ENCODE results near the gene TMEM234. TPM values are rescaled to one million over a fixed set of nuclear protein-coding genes. Genes with fewer than 3 reads are reported as not detected.

Gene TMEM234
- total and polyA plus RNA-seq, 2 of the 4 experiments (the other 2 are of a cell fraction): 10.8 to 22.7 TPM

GRCh38 chr1:32201011-32201855 lies 20.9 kb downstream of the TMEM234 start:
- Histone ChIP-seq H3K9me3 (ENCODE audit: control insufficient read depth, insufficient read depth, low read length) (no peaks in the 10 kb centered on the region), H3K36me3 (ENCODE audit: control insufficient read depth, insufficient read depth, low read length) (peaks cover 22% of the 10 kb centered on the region), H3K4me2 (ENCODE audit: low read depth, low read length) (peak overlapping the region; percentile 60), H2AK5ac (ENCODE audit: low read depth, low read length) (peak overlapping the region; percentile 74), H2AFZ (replicated peaks; ENCODE audit: low read length, poor library complexity) (peak overlapping the region; percentile 94), H3K4me1 (ENCODE audit: control insufficient read depth, insufficient read depth, low read length) (peaks cover 30% of the 10 kb centered on the region), H2BK15ac (ENCODE audit: low read depth, low read length) (peak overlapping the region; percentile 19; the same call in 1 of the 3 replicates), H3K23ac (ENCODE audit: low read depth, low read length) (peak overlapping the region; percentile 33), H4K20me1 (ENCODE audit: insufficient read depth, low read length) (no peaks in the 10 kb centered on the region), H2BK120ac (ENCODE audit: low read depth, low read length) (peak overlapping the region; percentile 23; the same call in 1 of the 2 replicates), H2BK20ac (ENCODE audit: low read depth, low read length) (no peak overlapping the region), H4K91ac (ENCODE audit: insufficient read depth, low read depth, low read length) (peak overlapping the region; percentile 84), H4K5ac (ENCODE audit: low read depth, low read length) (peak overlapping the region; percentile 65), H3K79me1 (ENCODE audit: low read depth in 1 of 2, low read length in 2 of 2) (peaks cover 5 to 51% of the 10 kb centered on the region in 2 experiments), H2AK9ac (replicated peaks; ENCODE audit: low read depth, low read length, poor library complexity) (peak overlapping the region; percentile 90), H3K27me3 (ENCODE audit: control insufficient read depth, insufficient read depth, low read length) (no peaks in the 10 kb centered on the region), H2BK5ac (ENCODE audit: low read depth, low read length, poor library complexity, severe bottlenecking) (peak overlapping the region; percentile 80), H3K14ac (replicated peaks; ENCODE audit: low read depth, low read length) (peak overlapping the region; percentile 75), H3K4ac (ENCODE audit: low read depth, low read length) (peak overlapping the region; percentile 70), H3K9me1 (ENCODE audit: insufficient read depth, low read length) (peaks cover 14% of the 10 kb centered on the region; the same call in 1 of the 2 replicates), H3K27ac (ENCODE audit: insufficient read depth, low read length) (peak overlapping the region; percentile 78), H4K8ac (ENCODE audit: low read depth in 2 of 2, low read length in 2 of 2) (peak overlapping the region; percentile 60 to 88), H3K9ac (ENCODE audit: low read depth, low read length) (peak overlapping the region; percentile 72), H3K18ac (ENCODE audit: low read depth, low read length) (peak overlapping the region; percentile 40; the same call in 1 of the 2 replicates), H3K4me3 (ENCODE audit: insufficient read depth, low read depth, low read length) (peak overlapping the region; percentile 63), H3K56ac (ENCODE audit: extremely low read depth, insufficient read depth, low read length) (0 out of 2 replicates have a peak overlapping the region, but pooled peaks have one; percentile 91)
- intact Hi-C loops (cut with micrococcal nuclease) (no loop called here), in situ Hi-C loops (cut with MboI; ENCODE audit: low sequenced_read_pairs) (no loop called here), dilution Hi-C loops (cut with HindIII; ENCODE audit: low sequenced_read_pairs, unreplicated experiment) (no loop called here)
- TF ChIP-seq CTCF (conservative IDR thresholded peaks at IDR 0.05; ENCODE audit: low read depth, low read length): 0 out of 2 replicates have a peak, but pooled peaks have one; percentile 18
- TF ChIP-seq RAD21 (IDR thresholded peaks at IDR 0.05; ENCODE audit: low read length): 0 out of 2 replicates have a peak, but pooled peaks have one; percentile 5
- peak; percentile 27; the same call in 1 of the 2 replicates for TF ChIP-seq POLR2A (IDR thresholded peaks at IDR 0.05; ENCODE audit: low read depth, low read length)
- no peak for TF ChIP-seq RCOR1 (IDR thresholded peaks at IDR 0.05; ENCODE audit: insufficient replicate concordance, low read length)
- TF ChIP-seq MAZ (IDR thresholded peaks at IDR 0.05; ENCODE audit: borderline replicate concordance, low read depth, low read length): no peak
- TF ChIP-seq NFE2L2 (IDR thresholded peaks at IDR 0.05; ENCODE audit: low read depth, low read length): no peak
- no peak for TF ChIP-seq SMC3 (IDR thresholded peaks at IDR 0.05; ENCODE audit: low read depth, low read length)
- no peak for TF ChIP-seq RFX5 (IDR thresholded peaks at IDR 0.05; ENCODE audit: low read depth, low read length)
- TF ChIP-seq BHLHE40 (IDR thresholded peaks at IDR 0.05; ENCODE audit: low read depth, low read length): no peak
- TF ChIP-seq USF2 (IDR thresholded peaks at IDR 0.05; ENCODE audit: low read depth, low read length): 0 out of 2 replicates have a peak, but pooled peaks have one; percentile 9
- no TSS peak for BruUV-seq (replicated peaks)
- peak; percentile 67 for DNase-seq
- POLR2A ChIA-PET (ENCODE audit: unreplicated experiment): no interaction called here
- WGBS, 2 experiments (ENCODE audit: extremely low coverage in 2 of 2, insufficient read length in 1 of 2): 2% methylated on average over 7 of the region's 26 CpGs; no CpG with 5 or more reads in 1 of the 2 experiments
- CTCF ChIA-PET: interaction anchor here (0.6 to 1.1 kb wide), 3 partner anchors 9 to 92 kb away, joined by 3 to 4 read pairs (median 3); no protein-coding TSS in a partner anchor
- ATAC-seq (ENCODE audit: low read depth): peak; percentile 49
